KOPT-K1 (cell line): ENCODE data around the gene KANK3.
A peak's percentile ranks its signal among the peaks of the same experiment; 100 is the strongest.
"Not testable (repeated sequence)": the region's sequence is repeated elsewhere in the genome, so short reads cannot be mapped to it uniquely, and the experiment has no call there.

Source experiments
- H3K27ac ChIP-seq: fragments of 200-600 bp; sonication (generic); 2 replicates; pipeline ENCODE4 v1.5.1; 2016; ENCODE audit warnings: antibody characterized with exemption, mild to moderate bottlenecking, low read depth, low read length; ENCODE audit not compliant: poor library complexity, severe bottlenecking
- H3K36me3 ChIP-seq: fragments of 200-600 bp; sonication (generic); 2 replicates; pipeline ENCODE4 v1.5.1; 2017; ENCODE audit warnings: antibody characterized with exemption, mild to moderate bottlenecking, low read length, moderate library complexity; ENCODE audit not compliant: insufficient read depth
- H3K9me3 ChIP-seq: fragments of 200-600 bp; sonication (generic); 2 replicates; pipeline ENCODE4 v1.5.1; 2017; ENCODE audit warnings: antibody characterized with exemption, low read length, mild to moderate bottlenecking; ENCODE audit not compliant: insufficient read depth, poor library complexity, severe bottlenecking

Gene KANK3

DNA sequence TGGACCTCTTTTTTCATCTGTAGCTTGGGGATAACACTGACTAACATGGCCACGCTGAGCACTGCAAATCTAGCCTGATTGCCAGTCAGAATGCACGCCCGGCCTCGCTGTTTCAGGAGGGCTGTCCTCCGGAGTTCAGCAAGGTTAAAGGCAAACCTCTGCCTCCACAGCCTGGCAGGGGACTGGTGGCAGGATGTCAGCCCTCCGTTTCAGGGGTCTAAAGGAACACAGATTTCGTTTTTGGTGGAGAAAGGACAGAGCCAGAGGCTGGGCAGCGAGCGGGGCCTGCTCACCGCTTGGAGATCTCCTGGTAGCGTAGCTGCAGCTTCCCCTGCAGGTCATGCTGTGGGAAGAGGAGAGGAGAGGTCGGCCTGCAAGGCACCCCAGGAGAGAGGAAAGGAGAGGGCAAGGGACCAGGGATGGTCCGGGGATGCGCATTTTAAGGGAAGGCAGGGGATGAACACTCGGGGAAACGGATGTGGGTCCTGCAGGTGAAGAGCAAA is 22.4 kb downstream of the KANK3 start:
- Histone ChIP-seq H3K27ac (peak overlapping the region; percentile 94), H3K9me3 (no peaks in the 10 kb centered on the region), H3K36me3 (peaks cover 49% of the 10 kb centered on the region)

DNA sequence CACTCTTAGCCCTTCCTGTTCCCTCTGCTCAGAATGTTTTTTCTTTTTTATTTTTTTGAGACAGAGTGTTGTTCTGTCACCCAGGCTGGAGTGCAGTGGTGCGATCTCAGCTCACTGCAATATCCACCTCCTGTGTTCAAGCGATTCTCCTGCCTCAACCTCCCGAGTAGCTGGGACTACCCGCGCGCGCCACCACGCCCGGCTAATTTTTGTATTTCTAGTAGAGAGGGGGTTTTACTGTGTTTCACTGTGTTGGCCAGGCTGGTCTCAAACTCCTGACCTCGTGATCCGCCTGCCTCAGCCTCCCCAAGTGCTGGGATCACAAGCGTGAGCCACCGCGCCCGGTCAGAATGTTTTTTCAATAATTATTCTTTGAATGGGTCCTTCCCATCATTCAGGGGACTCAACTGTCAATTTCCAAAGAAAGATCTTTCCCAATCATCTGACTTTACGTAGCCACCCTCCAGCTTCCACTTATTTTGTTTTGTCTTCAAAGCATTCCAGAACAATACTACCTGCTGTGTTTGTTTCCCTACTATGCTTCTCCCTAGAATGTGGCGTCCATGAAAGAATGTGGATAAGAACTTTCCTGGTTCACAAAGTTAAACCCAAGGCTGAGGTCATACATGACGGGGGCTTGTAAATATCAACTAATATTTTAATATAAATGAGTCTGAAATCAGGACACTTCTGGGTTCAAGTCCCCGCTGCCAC is 23.1 kb downstream of the KANK3 start:
- Histone ChIP-seq H3K27ac (peak overlapping the region; percentile 94), H3K9me3 (no peaks in the 10 kb centered on the region), H3K36me3 (peaks cover 56% of the 10 kb centered on the region)

DNA sequence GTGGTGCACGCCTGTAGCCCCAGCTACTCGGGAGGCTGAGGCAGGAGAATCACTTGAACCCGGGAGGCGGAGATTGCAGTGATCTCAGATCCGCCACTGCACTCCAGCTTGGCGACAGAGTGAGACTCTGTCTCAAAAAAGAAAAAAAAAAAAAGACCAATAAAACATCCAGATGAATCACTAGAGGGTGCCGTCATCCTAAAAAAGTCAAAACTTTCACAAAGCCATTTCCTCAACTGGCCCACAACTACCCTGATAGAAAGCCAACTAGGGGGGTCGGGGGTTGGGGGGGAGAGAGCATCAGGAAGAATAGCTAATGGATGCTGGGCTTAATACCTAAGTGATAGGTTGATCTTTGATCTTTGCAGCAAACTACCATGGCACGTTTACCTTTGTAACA is 24.2 kb downstream of the KANK3 start:
- H3K36me3 ChIP-seq = peaks cover 54% of the 10 kb centered on the region
- not testable (repeated sequence) for H3K9me3 ChIP-seq, H3K27ac ChIP-seq

DNA sequence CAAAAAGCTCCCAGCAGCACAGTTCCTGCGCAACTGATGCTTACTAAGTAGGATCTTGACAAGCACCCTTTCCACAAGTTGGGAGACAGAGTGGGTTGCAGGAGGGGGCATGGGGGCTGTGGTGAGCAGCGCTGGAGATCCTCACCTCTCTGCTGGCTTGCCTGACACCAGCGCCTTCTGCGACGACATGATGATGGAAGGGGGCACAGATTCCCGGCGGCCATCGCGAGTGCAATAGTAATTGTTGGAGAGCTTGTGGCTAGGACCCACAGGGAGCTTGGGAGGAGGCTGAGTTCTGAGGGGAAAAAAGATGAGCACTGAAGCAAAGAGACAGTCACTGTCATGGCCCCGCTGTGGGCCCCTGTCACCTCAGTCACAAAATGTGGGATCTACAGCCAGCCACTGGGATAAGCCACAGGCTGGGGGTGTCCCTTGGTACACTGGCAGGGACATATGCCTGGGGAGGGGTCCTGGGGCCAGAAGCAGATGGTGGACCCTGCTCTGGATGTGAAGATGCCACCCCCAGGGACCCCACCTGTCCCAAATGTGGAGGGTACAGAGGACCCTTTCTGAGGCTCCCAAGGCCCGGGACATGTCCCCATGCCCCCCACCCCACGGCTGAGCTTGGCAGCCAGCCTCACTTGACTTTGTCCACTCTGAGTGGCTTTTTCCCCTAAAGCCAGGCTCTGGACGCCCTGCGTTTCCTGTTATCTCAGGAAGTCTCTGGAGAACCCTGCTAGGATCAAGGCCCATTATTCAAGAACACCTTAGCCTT is 26.5 kb downstream of the KANK3 start:
- H3K27ac ChIP-seq = peak overlapping the region; percentile 26
- no peaks in the 10 kb centered on the region for H3K9me3 ChIP-seq
- H3K36me3 ChIP-seq = peaks cover 57% of the 10 kb centered on the region

DNA sequence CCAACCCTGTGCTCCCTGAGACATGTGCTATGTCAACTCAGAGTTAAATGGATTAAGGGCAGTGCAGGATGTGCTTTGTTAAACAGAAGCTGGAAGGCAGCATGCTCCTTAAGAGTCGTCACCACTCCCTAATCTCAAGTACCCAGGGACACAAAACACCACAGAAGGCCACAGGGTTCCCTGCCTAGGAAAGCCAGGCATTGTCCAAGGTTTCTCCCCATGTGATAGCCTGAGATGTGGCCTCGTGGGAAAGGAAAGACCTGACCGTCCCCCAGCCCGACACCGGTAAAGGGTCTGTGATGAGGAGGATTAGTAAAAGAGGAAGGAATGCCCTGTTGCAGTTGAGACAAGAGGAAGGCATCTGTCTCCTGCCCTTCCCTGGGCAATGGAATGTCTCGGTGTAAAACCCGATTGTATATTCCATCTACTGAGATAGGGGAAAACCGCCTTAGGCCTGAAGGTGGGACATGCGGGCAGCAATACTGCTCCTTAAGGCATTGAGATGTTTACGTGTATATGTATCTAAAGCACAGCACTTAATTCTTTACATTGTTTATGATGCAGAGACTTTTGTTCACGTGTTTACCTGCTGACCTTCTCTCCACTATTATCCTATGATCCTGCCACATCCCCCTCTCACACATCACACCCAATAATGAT is 28.0 kb downstream of the KANK3 start:
- peaks cover 71% of the 10 kb centered on the region for H3K36me3 ChIP-seq
- not testable (repeated sequence) for H3K27ac ChIP-seq, H3K9me3 ChIP-seq

DNA sequence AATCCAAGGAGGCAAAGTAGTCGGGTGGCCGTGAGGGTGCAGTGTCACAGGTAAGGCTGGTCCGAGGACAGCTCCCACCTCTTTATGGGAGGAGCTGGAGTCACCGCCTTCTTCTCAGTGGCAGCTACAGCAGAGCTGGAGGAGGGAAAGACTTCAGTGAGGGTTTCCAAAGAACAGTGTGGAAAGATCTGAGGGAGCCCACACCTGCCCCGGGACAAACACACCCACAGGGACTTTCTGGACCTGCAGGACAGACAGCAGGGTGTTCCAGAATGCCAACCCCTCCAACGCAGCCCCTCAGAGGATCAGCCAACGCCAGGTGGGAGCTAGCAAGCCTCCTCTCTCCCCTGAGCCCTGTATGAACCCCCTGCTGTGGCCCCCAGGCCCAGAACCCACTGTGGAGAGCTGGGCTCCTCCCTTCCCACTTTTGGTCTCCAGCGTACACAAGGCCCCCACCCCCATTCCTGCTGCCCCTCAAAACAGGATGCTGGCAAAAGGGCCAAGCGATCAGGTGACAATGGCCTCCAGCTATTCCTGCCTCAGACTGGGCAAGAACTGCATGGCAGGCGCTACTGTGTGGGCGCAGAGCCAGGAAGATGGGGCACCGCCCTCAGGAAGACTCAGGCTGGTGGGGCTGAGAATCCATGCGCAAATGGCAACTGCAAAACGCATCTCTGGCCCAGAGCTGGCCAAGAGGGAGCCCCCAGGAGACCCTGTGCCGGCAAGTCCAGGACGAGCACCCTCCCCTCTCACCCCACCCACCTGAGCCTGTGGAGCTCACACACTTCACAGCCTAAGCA is 31.4 kb downstream of the KANK3 start:
- Histone ChIP-seq H3K27ac (no peak overlapping the region), H3K9me3 (no peaks in the 10 kb centered on the region), H3K36me3 (peaks cover 74% of the 10 kb centered on the region)

DNA sequence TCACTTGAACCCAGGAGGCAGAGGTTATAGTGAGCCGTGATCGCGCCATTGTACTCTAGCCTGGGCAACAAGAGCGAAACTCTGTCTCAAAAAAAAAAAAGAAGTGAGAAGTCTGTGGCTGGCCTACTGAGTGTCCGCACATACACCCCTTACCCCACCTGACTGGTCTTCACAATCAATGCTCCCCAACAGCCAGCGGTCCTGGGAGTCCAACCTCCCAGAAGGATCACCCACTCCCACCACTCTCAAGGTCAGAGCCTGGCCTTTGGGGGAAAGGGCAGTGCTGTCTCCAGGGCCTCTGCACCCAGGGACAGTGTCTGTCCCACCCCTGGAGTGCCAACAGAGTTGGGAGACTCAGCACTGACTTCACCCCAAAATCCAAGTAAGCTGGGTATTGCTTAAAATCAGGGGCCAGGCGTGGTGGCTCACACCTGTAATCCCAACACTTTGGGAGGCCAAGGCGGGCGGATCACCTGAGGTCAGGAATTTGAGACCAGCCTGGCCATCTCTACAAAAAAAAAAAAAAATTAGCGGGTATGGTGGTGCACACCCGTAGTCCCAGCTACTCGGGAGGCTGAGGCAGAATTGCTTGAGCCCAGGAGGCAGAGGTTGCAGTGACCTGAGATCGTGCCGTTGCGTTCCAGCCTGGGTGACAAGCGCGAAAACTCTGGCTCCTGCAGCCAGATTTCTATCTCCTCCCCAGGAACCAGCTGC is 32.6 kb downstream of the KANK3 start:
- H3K36me3 ChIP-seq = peaks cover 69% of the 10 kb centered on the region
- no peaks in the 10 kb centered on the region for H3K9me3 ChIP-seq
- H3K27ac ChIP-seq = no peak overlapping the region

DNA sequence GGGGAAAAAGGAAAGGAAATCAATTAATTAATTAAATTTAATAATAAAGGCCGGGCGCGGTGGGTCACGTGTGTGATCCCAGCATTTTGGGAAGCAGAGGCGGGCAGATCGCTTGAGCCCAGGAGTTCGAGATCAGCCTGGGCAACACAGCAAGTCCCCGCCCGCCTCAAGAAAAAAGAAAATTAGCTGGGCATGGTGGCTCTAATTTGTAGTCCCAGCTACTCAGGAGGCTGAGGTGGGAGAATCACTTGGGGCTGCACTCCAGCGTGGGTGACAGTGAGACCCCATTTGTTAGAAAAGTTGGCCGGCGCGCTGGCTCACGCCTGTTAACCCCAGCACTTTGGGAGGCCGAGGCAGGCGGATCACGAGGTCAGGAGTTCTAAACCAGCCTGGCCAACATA is 34.2 kb downstream of the KANK3 start:
- H3K9me3 ChIP-seq = no peaks in the 10 kb centered on the region
- peaks cover 70% of the 10 kb centered on the region for H3K36me3 ChIP-seq
- H3K27ac ChIP-seq = peak overlapping the region; percentile 86

DNA sequence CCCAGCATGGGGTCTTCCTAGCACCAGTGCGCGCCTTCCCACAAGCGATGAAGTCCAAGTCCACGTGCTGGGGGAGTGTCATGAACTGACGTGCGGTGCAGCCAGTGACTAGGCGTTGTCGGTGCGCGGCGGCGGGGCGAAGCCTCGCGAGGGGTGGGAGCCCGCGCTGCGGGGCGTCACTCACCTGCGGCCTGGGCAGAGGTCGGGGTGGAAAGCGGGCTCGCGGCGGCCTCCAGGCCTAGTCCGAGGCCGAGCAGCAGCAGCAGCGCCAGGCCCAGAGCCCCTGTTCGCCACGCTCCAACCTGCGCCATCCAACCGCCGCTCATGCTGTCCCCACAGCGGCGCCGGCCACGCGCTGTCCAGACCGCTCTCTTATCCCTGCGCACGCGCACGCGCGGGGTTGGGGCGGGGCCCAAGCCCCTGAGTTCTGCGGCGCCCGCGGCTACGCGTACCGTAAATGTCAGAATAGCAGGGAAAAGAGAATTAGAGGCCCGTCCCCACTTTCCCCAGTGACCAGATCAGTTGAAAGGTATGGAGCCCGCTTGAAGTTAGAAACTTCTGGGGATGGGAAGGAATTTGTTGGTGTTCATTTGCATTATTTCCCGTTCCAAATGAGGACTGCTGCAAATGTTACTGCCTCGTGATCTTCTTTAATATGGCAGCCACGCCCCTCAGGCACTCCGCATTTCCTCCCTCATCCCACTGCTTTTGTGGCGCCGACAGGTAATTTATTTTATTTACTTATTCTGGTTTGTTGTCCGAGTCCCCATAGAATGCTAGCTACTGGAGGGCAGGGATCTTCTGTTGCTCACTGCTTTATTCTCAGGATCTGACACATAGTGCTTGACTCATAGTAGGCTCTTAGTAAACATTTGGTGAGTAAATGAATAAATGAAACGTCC is 34.8 kb downstream of the KANK3 start, which contains the start of gene CD320:
Gene CD320, minus strand, starts transcription at position 394 of the 902 bp plus-strand sequence. Its CDS starts 68 bp downstream, at position 326.
- no peaks in the 10 kb centered on the region for H3K9me3 ChIP-seq
- H3K36me3 ChIP-seq = peaks cover 70% of the 10 kb centered on the region
- H3K27ac ChIP-seq = peak within 1 kb of the TSS; percentile 86

DNA sequence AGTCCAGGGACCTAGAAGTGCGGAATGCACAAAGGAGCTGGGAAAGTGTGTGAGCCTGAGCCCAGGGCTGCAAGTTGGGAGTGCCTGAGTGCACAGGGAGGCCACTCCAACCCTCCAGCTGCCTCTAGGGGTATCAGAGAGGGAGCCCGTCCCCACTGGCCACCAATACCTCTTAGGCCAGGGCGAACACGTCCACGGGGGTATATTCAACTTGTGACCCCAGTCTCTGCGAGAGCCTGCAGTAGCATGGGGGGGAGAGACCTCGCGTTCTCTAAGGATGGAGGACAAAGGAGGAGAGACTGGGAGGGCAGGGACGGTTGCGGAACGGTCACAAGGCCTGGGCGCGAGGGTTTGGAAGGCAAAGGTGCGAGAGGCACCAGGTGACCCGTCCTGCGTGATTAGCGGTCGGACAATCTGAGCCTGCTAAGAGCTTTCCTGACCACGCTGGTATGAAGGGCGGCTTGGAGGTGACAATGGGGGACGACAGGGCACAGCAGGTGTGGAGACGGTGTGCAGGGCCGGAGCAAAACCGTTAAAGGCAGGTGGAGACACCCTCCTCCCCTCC is 35.6 kb downstream of the KANK3 start:
- peaks cover 70% of the 10 kb centered on the region for H3K36me3 ChIP-seq
- no peaks in the 10 kb centered on the region for H3K9me3 ChIP-seq
- peak overlapping the region; percentile 86 for H3K27ac ChIP-seq

DNA sequence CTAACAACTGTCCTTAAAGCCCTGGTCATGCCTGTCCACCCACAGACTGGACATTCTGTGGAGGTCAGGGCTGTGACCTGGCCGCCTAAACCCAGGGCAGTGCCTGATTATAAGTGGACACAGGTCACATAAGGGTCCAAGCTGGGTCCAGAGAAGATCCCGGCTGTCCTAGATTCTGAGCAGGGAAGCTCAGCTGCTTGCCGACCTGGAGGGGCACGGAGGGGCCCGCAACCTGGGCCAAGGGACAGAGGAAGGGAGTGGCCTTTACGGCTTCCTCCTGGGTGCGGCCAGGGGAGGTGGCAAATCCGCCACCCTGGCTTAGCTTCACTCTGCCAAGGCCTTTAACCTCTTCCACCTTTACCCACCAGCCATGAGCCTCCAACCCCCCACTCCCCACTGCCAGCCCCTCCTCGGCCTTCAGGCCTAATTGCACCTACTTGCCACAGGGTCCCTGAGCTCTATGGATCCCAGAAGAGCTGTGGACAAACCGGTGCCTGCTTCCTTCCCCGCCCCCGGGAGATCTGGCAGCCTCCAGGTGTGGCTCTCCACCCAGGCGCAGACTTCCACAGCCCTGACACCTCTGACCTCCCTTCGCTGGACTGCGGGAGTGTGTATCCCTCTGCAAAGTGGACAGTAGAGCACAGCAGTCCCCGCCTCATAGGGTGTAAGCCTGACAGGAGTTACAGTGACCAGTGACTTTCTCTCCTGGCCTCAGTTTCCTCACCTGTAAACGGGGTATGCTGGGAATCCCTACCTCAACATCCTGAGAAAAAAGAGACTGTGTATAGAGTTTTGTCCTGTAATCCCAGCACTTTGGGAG is 36.6 kb downstream of the KANK3 start:
- Histone ChIP-seq H3K27ac (peak overlapping the region; percentile 86), H3K9me3 (no peaks in the 10 kb centered on the region), H3K36me3 (peaks cover 70% of the 10 kb centered on the region)

DNA sequence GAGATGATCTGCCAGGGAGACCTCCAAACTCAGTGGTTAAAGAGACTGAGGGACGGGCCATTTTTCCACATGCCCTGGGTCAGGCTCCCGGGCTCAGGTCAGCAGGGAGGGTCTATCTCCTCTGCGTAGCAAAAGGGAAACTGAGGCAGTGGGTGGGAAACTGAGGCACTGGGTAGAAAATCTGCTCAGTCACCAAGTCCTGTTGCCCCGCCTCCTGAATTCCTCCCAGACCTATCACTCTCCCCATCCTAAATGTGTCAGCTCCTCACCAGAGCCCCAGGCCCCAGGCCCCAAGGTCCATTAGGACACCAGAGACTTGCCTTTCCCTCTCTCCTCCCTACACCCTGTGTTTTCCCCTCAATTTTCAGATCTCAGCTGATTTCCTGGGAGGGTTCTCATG is 37.3 kb downstream of the KANK3 start:
- no peaks in the 10 kb centered on the region for H3K9me3 ChIP-seq
- peaks cover 65% of the 10 kb centered on the region for H3K36me3 ChIP-seq
- no peak overlapping the region for H3K27ac ChIP-seq
